ENCODE measurements around the gene PIH1D1.

The PIH1D1 gene

DNA sequence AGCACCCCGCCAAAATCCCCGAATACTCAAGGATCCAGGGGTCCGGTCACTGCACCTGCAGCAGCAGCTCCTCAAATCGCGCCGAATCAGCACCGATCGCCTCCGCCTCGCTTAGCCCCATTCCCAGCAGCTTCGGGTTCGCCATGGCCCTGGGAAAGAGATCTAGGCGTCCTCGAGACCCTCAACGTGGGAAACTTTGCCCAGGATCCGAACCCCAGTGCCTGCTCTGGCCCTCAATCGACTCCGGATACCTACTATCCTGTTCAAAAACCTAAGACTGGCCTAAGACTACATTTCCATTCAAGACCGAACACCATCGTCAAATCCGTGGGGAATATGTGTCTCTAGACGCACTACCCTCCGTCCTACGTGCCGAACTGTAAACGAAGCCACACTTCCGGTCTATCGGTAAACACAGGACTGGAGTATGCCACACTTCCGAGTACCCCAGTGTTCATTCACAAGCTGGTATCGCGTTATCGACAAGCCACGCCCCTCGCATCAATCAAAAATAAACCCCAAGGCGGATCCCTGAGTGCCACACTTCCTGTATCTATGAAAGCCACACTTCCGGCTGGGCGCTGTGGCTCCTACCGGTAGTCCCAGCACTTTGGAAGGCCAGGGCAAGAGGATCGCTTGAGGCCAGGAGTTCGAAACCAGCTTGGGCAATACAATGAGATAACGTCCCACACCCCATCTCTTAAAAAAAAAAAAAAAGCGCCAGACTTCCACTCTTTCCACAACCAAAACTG is at the start of gene PIH1D1:
TSS of gene PIH1D1 (minus strand) at position 385 of the 752 bp plus-strand sequence. CDS start at position 145, 240 bp downstream.
- peak; percentile 100 for DNase-seq

GRCh38 chr19:49499030-49499670 is 47.5 kb upstream of the PIH1D1 start:
- no peak for DNase-seq

GRCh38 chr19:49498475-49498874 is 46.9 kb upstream of the PIH1D1 start:
- no peak for DNase-seq

DNA sequence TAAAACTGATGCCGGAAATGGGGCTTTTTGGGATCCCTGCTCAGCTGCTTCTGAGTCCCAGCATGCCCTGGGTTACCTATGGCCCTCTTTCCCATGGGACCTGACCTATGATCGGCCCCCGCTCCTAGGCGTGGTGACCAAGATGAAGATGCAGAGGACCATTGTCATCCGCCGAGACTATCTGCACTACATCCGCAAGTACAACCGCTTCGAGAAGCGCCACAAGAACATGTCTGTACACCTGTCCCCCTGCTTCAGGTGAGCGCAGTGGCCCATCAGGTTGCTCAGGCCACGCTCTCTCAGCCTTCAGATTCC is 46.1 kb upstream of the PIH1D1 start:
- DNase-seq: no peak

DNA sequence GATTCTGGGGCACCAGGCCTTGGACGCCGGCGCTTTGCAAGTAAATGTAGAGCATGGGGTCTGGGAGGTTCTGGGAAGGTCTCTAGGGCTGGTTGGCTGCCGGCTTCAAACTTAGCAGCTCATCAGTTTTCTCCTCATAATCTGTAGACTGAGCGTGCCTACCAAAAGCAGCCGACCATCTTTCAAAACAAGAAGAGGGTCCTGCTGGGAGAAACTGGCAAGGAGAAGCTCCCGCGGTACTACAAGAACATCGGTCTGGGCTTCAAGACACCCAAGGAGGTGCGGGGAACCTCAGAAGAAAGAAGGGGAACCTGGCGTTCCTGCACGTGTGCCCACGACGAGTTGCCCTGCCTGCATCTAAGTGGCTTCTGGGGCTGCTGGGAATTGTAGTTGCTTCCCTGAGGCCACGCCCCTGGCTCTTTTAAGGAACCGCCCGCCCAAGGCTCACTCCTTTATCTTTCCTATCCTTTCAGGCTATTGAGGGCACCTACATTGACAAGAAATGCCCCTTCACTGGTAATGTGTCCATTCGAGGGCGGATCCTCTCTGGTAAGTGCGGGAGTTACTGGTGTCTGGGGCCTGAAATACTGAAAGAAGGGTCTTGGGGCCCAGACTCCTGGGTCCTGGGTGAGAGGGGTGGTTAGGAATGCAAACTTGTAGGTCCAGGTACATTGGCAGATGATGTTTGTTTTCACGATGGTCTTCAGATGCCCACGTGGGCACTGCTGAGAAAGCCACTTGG is 45.6 kb upstream of the PIH1D1 start:
- peak; percentile 97 for DNase-seq

DNA sequence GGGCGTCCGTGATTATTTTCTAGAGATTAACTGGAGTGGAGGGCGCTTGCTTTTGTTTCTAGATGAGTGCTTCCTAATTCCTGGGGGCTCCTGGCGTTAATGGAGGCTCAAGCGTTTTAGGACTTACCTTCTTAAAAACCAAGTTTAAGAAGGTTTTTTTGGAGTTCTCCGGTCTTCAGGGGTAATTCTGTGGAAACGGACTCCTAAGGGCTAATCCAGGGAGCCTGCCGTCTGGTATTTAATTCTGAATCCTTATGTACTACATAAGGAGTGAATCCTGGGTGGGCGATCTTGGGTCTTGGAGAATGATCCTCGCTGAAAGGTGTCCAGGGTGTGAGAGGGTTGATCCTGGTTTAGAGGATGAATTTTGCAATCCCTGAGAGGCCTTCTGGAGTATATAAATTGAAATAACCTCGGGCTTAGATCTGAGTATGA is 45.0 kb upstream of the PIH1D1 start:
- DNase-seq: no peak

- DNase-seq: peak; percentile 67
Observed at GRCh38 chr19:49492573-49493405, 41.2 kb upstream of the PIH1D1 start.

DNA sequence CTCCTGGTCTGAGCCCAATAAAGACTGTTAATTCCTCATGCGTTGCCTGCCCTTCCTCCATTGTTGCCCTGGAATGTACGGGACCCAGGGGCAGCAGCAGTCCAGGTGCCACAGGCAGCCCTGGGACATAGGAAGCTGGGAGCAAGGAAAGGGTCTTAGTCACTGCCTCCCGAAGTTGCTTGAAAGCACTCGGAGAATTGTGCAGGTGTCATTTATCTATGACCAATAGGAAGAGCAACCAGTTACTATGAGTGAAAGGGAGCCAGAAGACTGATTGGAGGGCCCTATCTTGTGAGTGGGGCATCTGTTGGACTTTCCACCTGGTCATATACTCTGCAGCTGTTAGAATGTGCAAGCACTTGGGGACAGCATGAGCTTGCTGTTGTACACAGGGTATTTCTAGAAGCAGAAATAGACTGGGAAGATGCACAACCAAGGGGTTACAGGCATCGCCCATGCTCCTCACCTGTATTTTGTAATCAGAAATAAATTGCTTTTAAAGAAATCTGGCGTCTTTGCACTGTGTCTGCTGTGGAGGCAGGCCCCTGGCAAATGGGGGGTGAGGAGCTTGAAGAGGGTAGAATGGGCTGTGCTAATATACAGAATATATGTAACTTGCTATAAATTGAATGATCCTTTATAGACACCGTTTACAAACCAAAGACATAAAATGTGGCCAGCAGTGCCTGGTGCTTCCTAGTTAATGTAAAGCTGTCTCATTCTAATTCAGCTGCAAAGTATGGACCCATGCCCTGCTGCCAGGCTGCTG is 40.4 kb upstream of the PIH1D1 start:
- no peak for DNase-seq

DNA sequence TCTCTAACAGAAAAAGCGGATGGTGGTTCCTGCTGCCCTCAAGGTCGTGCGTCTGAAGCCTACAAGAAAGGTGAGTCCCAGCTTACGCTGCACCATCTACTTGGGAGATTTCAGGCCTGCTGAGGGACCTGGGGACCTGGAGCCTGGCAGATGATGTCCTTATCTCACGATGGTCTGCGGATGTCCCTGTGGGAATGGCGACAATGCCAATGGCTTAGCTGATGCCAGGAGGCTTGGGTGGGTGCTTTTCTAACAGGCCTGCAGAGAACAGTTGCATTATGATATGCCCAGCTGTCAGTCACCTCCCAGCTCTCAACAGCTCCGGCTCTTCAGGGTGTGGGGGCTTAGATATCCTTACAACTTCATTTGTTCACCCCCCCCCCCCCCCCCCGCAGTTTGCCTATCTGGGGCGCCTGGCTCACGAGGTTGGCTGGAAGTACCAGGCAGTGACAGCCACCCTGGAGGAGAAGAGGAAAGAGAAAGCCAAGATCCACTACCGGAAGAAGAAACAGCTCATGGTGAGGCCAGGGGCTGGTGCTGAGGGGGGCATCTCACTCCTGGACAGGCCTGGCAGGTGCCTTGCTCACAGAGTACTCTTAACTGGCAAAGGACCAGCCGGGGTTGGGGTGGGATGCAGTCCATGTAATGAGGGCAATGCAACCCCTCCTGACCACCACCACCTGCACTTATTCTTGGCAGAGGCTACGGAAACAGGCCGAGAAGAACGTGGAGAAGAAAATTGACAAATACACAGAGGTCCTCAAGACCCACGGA is 39.6 kb upstream of the PIH1D1 start:
- no peak for DNase-seq

DNA sequence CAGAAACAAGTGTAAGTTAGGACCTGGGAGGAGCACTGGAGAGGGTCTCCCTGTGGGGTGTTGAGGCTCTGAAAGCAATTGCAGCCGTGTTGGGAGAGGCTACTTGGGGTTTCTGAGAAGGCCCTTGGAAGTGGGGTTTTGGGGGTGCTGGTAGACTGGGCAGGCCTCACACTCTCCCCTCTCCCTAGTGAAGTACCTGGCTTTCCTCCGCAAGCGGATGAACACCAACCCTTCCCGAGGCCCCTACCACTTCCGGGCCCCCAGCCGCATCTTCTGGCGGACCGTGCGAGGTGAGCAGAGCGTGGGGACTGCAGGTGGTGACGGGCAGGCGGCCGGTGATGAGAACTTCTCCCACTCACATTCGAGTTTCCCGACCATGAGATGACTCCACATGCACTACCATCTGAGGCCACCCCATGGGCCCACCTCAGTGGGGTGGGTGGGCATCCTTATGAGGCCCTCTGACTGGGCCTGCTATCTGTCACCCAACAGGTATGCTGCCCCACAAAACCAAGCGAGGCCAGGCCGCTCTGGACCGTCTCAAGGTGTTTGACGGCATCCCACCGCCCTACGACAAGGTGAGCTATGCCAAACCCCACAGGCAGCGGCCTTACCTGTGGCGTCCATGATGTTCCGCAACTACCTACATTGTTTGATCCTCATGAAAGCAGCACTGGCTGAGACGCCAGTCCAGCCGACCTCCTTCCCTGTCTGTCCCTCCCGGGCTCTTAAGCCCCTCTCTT is 38.8 kb upstream of the PIH1D1 start:
- no peak for DNase-seq

GRCh38 chr19:49489601-49490167 is 38.1 kb upstream of the PIH1D1 start:
- DNase-seq: no peak

DNA sequence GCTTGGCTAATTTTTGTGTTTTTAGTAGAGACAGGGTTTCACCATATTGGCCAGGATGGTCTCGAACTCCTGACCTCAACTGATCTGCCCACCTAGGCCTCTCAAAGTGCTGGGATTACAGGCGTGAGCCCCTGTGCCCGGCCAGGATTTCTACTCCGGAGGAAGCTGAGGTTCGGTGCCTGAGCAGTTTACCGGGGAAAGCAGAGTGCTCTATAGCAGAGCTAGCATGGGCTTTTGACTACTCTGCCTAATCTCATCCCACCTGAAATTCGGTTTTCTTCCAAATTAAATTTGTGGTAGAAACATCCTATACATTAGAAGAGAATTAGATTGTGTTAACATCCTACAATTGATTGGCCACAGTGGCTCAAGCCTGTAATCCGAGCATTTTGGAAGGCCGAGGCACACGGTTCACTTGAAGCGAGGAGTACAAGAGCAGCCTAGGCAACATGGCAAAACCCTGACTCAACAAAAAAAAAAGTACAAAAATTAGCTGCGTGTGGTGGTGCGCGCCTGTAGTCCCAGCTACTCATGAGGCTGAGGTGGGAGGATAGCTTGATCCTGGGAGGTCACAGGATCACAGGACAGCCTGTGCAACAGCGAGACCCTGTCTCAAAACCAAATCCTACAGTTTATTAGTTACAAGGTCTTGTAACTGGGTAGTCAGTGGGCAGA is 37.4 kb upstream of the PIH1D1 start:
- no peak for DNase-seq

GRCh38 chr19:49488046-49488862 is 36.6 kb upstream of the PIH1D1 start:
- DNase-seq: no peak

DNA sequence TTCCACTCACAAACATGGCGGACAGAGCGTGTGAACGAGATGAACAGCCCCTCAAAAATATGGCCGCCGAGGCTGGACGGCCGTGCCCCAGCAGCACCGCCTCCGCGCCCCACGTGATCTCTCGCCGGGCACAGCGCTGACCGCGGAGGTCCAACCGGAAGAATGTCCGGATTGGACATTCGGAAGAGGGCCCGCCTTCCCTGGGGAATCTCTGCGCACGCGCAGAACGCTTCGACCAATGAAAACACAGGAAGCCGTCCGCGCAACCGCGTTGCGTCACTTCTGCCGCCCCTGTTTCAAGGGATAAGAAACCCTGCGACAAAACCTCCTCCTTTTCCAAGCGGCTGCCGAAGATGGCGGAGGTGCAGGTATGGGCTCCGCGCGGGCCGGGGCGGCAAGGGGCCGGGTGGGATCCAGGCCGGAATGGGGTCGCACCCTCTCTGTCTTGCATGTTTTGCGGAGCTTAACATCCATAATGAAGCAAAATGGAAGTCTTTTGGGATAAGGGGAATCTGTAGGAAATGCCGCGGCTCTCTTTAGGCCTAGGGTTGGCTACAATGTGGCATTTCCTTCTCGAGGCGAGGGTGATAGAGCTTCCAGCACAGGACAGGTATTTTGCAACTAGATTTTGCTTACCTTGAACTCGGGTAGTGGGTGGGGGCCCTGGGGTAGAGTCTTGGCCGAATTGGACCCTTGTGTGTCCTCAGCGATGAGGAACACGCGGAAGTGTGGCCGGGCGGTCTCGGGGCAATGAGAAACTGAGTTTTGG is 35.8 kb upstream of the PIH1D1 start, which contains the start of gene RPL13A:
TSS of gene RPL13A (plus strand) at position 332 of the 769 bp plus-strand sequence. CDS start at position 354, 22 bp downstream.
- DNase-seq: peak; percentile 100

- no peak for DNase-seq
Observed at GRCh38 chr19:49486710-49487276, 35.2 kb upstream of the PIH1D1 start.

- DNase-seq: no peak
Observed at GRCh38 chr19:49486232-49486631, 34.6 kb upstream of the PIH1D1 start.

DNA sequence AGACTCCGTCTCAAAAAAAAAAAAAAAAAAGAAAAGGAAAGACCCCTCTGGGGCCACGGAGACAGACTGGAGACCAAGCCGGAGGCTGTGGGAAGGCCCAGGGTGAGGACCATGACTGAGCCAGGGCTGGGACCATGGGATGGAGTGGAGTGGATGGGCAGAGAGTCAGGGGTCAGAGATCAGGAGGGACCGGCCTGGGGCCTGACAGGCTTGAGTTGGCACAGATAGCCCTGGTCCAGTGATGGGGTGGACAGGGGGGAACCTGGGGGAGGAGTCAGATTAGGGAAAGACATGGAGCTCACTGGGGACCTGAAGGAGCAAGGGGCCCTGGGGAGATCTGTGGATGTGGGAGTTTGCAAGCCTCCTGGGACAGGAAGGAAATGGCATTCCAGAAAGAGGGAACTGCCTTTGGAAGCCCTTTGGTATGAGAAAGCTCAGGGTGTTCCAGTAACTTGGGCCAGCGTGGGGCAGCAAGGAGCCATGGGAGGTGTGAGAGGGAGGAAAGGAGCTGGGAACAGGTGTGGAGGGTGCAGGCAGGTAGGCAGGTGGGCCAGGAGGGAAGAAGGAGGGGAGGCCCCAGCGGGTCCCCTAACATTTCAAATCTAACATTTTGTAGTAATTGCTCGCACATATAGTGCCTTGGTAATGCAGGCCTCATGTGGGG is 29.5 kb upstream of the PIH1D1 start:
- no peak for DNase-seq
